ENCODE measurements around the gene AQP2.

DNA sequence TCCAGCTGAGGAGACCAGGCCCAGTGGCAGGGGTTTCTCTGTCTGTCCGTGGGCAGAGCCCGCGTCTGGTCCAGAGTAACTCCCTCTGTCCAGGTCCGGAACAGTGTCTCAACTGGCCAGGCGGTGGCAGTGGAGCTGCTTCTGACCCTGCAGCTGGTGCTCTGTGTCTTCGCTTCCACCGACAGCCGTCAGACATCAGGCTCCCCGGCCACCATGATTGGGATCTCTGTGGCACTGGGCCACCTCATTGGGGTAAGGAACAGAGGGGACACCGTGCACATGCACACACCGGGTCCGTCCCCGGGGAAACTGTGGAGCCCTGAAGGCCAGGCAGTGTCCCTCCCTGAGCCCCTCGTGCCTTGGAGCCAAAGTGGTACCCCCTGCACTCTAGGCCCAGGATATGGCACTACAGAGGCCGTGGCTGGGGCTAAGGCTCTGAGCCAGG is 23.7 kb downstream of the AQP2 start:
- TF ChIP-seq, protein P1, sequence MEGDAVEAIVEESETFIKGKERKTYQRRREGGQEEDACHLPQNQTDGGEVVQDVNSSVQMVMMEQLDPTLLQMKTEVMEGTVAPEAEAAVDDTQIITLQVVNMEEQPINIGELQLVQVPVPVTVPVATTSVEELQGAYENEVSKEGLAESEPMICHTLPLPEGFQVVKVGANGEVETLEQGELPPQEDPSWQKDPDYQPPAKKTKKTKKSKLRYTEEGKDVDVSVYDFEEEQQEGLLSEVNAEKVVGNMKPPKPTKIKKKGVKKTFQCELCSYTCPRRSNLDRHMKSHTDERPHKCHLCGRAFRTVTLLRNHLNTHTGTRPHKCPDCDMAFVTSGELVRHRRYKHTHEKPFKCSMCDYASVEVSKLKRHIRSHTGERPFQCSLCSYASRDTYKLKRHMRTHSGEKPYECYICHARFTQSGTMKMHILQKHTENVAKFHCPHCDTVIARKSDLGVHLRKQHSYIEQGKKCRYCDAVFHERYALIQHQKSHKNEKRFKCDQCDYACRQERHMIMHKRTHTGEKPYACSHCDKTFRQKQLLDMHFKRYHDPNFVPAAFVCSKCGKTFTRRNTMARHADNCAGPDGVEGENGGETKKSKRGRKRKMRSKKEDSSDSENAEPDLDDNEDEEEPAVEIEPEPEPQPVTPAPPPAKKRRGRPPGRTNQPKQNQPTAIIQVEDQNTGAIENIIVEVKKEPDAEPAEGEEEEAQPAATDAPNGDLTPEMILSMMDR (IDR thresholded peaks at IDR 0.05; ENCODE audit: low read length): peak; percentile 14; the same call in 1 of the 2 replicates
- no peak for TF ChIP-seq EZH2 (IDR thresholded peaks at IDR 0.05; ENCODE audit: borderline replicate concordance, low read length)

Measured in OCI-LY1 (cell line).